T-helper 9 cell (primary cell): ENCODE data around the gene SRBD1.

Experiments used
- DNase-seq: peaks from one replicate; pipeline ENCODE4 v3.0.0-alpha.2; 2020

Gene SRBD1

GRCh38 chr2:45540942-45541341 lies 70.1 kb downstream of the SRBD1 start:
- no peak for DNase-seq

GRCh38 chr2:45533771-45534170 lies 77.3 kb downstream of the SRBD1 start:
- no peak for DNase-seq

- DNase-seq, result no peak
Measured at GRCh38 chr2:45532181-45532580, 78.9 kb downstream of the SRBD1 start.

- DNase-seq, result no peak
Measured at GRCh38 chr2:45524016-45524415, 87.1 kb downstream of the SRBD1 start.

- no peak for DNase-seq
Measured at GRCh38 chr2:45518546-45518945, 92.5 kb downstream of the SRBD1 start.

GRCh38 chr2:45510701-45511420 lies 100.2 kb downstream of the SRBD1 start:
- no peak for DNase-seq

- DNase-seq, result no peak
Measured at GRCh38 chr2:45506756-45507155, 104.3 kb downstream of the SRBD1 start.

- DNase-seq, result no peak
Measured at GRCh38 chr2:45505138-45505537, 105.9 kb downstream of the SRBD1 start.

- no peak for DNase-seq
Measured at GRCh38 chr2:45498661-45499550, 112.2 kb downstream of the SRBD1 start.

GRCh38 chr2:45497355-45497754 lies 113.7 kb downstream of the SRBD1 start:
- no peak for DNase-seq

- DNase-seq, result no peak
Measured at GRCh38 chr2:45496869-45497268, 114.2 kb downstream of the SRBD1 start.

GRCh38 chr2:45494978-45495293 lies 116.1 kb downstream of the SRBD1 start:
- no peak for DNase-seq

GRCh38 chr2:45494275-45494977 lies 116.6 kb downstream of the SRBD1 start:
- DNase-seq, result no peak

GRCh38 chr2:45484965-45485364 lies 126.1 kb downstream of the SRBD1 start:
- no peak for DNase-seq

GRCh38 chr2:45483997-45484396 lies 127.1 kb downstream of the SRBD1 start:
- no peak for DNase-seq

GRCh38 chr2:45477546-45477945 lies 133.5 kb downstream of the SRBD1 start:
- no peak for DNase-seq

- DNase-seq, result no peak
Measured at GRCh38 chr2:45470531-45470930, 140.5 kb downstream of the SRBD1 start.

GRCh38 chr2:45469314-45470099 lies 141.6 kb downstream of the SRBD1 start:
- no peak for DNase-seq

GRCh38 chr2:45468279-45468678 lies 142.8 kb downstream of the SRBD1 start:
- no peak for DNase-seq

- no peak for DNase-seq
Measured at GRCh38 chr2:45466053-45466452, 145.0 kb downstream of the SRBD1 start.

- DNase-seq, result no peak
Measured at GRCh38 chr2:45460825-45461224, 150.2 kb downstream of the SRBD1 start.

- DNase-seq, result no peak
Measured at GRCh38 chr2:45459860-45460259, 151.2 kb downstream of the SRBD1 start.
